ENCODE data around the gene ANXA11.
"Not testable (repeated sequence)": the region's sequence is repeated elsewhere in the genome, so short reads cannot be mapped to it uniquely, and the experiment has no call there.

The ANXA11 gene

DNA sequence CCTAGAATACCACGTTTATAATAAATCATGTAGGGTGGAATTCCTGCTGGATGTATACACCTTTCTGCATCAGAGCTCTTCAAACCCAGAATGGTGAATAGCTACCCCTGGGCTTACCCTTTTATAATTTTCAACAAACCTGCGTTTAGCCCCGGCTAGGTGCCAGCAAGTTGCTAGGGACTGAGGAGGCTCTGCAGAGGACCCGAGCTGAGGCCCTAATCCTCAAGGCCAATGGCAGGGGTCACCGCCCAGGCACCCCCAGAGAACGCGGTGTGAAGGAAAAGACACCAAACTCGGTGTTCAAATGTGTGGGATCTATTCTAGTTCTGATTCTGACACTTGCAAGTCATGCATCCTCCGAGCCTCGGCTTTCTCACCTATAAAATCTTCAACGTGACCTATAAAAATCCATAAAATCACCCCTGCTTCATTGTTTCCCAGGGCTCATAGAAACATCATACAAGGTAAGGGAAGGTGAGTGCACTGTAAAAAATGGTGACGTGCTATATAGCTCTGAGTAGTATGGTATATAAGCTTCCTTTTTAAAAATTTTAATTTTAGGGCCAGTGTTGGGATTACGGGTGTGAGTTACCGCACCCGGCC lies 2.5 kb upstream of the ANXA11 start:
- TF ChIP-seq CTCF (IDR thresholded peaks at IDR 0.05; ENCODE audit: unreplicated experiment in 3 of 3) = no peak
- H3K36me3 Mint-ChIP-seq (ENCODE audit: low read depth) = no peaks in the 10 kb centered on the region
- H3K9me3 Mint-ChIP-seq = peaks cover under 1% of the 10 kb centered on the region
- H3K4me3 Mint-ChIP-seq = peak overlapping the region; percentile 50 to 63 (median 61)
- peak overlapping the region in 2 of 3 experiments; percentile 61 to 70 for H3K27ac Mint-ChIP-seq
- no peaks in the 10 kb centered on the region for H3K27me3 Mint-ChIP-seq (ENCODE audit: low read depth)
- H3K4me1 Mint-ChIP-seq = peaks cover 29% of the 10 kb centered on the region

DNA sequence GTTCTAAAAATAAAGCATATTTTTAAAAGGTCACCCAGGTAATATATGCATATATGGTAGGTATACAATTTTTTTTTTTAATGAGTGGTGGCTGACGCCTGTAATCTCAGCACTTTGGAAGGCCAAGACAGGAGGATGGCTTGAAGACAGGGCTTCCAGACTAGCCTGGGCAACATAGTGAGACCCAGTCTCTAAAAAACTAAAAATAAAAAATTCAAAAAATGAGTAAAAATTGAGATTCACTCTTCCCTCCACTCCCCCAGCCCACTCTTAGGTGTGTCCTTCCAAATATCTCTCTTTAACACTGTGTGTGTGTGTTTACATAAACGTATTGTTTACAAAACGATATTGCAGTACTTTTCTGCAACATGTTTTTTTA lies 929 bp upstream of the ANXA11 start:
- peak overlapping the region; percentile 83 to 89 (median 85) for H3K27ac Mint-ChIP-seq

GRCh38 chr10:80204677-80205476 lies 460 bp downstream of the ANXA11 start:
- no peaks in the 10 kb centered on the region for H3K36me3 Mint-ChIP-seq (ENCODE audit: low read depth)
- peak overlapping the region; percentile 83 to 96 (median 92) for H3K27ac Mint-ChIP-seq
- H3K9me3 Mint-ChIP-seq = no peaks in the 10 kb centered on the region
- no peak for TF ChIP-seq CTCF (IDR thresholded peaks at IDR 0.05; ENCODE audit: unreplicated experiment in 3 of 3)
- peak overlapping the region; percentile 88 to 93 (median 91) for H3K4me3 Mint-ChIP-seq
- H3K4me1 Mint-ChIP-seq = peaks cover 57% of the 10 kb centered on the region
- no peaks in the 10 kb centered on the region for H3K27me3 Mint-ChIP-seq (ENCODE audit: low read depth)

More for the DNA sequence above, 929 bp upstream of the ANXA11 start:
- no peaks in the 10 kb centered on the region for H3K27me3 Mint-ChIP-seq (ENCODE audit: low read depth)
- H3K9me3 Mint-ChIP-seq = no peaks in the 10 kb centered on the region
- peaks cover 43% of the 10 kb centered on the region for H3K4me1 Mint-ChIP-seq
- peak overlapping the region; percentile 86 to 91 (median 90) for H3K4me3 Mint-ChIP-seq
- no peak for TF ChIP-seq CTCF (IDR thresholded peaks at IDR 0.05; ENCODE audit: unreplicated experiment in 3 of 3)
- no peaks in the 10 kb centered on the region for H3K36me3 Mint-ChIP-seq (ENCODE audit: low read depth)

DNA sequence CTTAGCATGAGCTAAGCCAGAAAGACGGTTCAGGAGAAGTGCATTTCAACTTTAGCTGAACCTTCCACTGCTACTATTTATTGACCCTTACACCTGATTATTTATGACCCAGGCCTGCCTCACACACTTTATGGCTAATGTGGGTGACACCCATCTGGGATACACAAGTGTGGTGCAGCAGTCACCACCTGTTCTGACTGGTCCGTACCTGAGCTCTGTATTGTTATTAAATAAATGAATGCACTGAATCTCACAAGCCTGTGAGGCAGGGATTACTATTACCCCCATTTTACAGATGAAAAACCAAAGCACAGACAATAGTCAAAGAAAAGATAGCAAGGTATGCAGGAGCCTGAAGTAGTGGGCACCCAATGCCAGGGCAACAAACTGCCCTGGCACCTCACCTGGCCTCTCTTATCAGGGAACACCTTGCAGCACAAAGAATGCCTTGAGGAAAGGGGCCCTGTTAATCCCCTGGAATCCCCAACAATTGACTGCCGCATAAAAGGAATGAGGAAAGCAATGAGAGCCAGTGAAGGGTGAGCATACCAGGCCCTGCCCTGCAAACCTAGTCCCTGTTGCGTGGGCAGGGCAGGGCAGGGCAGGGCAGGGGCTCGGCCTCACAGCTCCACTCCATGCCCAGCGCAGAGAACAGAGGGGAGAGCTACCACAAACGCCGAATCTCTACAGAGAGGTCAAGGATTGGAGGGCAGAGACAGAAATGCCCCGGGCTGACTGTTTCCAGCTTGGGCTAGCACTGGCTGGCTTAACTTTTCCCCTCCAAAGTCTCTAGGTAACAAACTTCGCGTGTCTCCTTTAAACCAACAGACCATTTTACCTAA lies 1.3 kb downstream of the ANXA11 start:
- Mint-ChIP-seq H3K36me3 (ENCODE audit: low read depth) (no peaks in the 10 kb centered on the region), H3K27ac (peak overlapping the region; percentile 83 to 96 (median 92)), H3K4me3 (peak overlapping the region; percentile 88 to 93 (median 91)), H3K9me3 (no peaks in the 10 kb centered on the region), H3K27me3 (ENCODE audit: low read depth) (no peaks in the 10 kb centered on the region), H3K4me1 (peaks cover 60% of the 10 kb centered on the region)
- no peak for TF ChIP-seq CTCF (IDR thresholded peaks at IDR 0.05; ENCODE audit: unreplicated experiment in 3 of 3)

GRCh38 chr10:80202934-80203834 lies 2.2 kb downstream of the ANXA11 start:
- H3K27me3 Mint-ChIP-seq (ENCODE audit: low read depth) = no peaks in the 10 kb centered on the region

DNA sequence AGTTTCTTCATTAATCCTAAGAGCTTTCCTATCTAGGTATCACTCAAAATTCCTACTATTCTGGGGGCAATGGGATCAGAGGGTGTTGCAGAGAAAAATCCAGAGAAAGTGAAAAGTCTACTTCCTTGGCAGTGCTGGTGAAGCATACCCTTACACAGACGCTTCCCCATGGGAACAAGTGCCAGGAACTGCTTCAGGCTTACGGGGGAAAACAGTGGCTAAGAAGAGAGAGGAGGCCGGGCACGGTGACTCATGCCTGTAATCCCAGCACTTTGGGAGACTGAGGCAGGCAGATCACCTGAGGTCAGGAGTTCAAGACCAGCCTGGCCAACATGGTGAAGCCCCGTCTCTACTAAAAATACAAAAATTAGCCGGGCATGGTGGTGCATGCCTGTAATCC lies 2.8 kb downstream of the ANXA11 start:
- H3K36me3 Mint-ChIP-seq (ENCODE audit: low read depth); H3K9me3 Mint-ChIP-seq; H3K27me3 Mint-ChIP-seq (ENCODE audit: low read depth): not testable (repeated sequence)
- Mint-ChIP-seq H3K27ac (peak overlapping the region; percentile 25 to 82 (median 65)), H3K4me3 (peak overlapping the region; percentile 52 to 73 (median 60)), H3K4me1 (peaks cover 66% of the 10 kb centered on the region)

More at GRCh38 chr10:80202934-80203834, 2.2 kb downstream of the ANXA11 start:
- Mint-ChIP-seq H3K9me3 (no peaks in the 10 kb centered on the region), H3K36me3 (ENCODE audit: low read depth) (no peaks in the 10 kb centered on the region), H3K27ac (peak overlapping the region; percentile 83 to 96 (median 92)), H3K4me1 (peaks cover 66% of the 10 kb centered on the region), H3K4me3 (peak overlapping the region; percentile 88 to 93 (median 91))
- no peak for TF ChIP-seq CTCF (IDR thresholded peaks at IDR 0.05; ENCODE audit: unreplicated experiment in 3 of 3)
